NOMO-1 treated with DMSO at 0.1 percent for 48 hours (cell line): Measurements from ENCODE around the gene TFB1M.

ENCODE experiments used
- DNase-seq: peaks from one replicate; lab custom pipeline; 2025; ENCODE audit not compliant: unreplicated experiment; lab: John Stamatoyannopoulos, UW

Gene TFB1M

GRCh38 chr6:155212616-155213380 lies 101.5 kb downstream of the TFB1M start:
- DNase-seq, result no peak

GRCh38 chr6:155212106-155212505 lies 102.2 kb downstream of the TFB1M start:
- DNase-seq, result no peak

- no peak for DNase-seq
These were observed 107.1 kb downstream of the TFB1M start for GRCh38 chr6:155207223-155207622.
